ENCODE measurements around the gene WLS.

- no peak for TF ChIP-seq POLR2A (IDR thresholded peaks at IDR 0.05; ENCODE audit: low read length)
- TF ChIP-seq GATA1 (IDR thresholded peaks at IDR 0.05; ENCODE audit: low read depth, low read length) = no peak
Observed at GRCh38 chr1:68233202-68233601, 879 bp upstream of the WLS start.
